HepG2 (cell line): ENCODE data around the gene SMDT1. TPM values are rescaled to one million over a fixed set of nuclear protein-coding genes. Genes with fewer than 3 reads are reported as not detected.

Source experiments
- BRCA1 ChIP-seq: sonication (generic); formaldehyde crosslinking; IDR thresholded peaks from 2 replicates; pipeline ENCODE4 v1.4.0; 2020; ENCODE audit warnings: missing genetic modification reagents
- BRD4 ChIP-seq: sonication (generic); formaldehyde crosslinking; IDR thresholded peaks from 2 replicates; pipeline ENCODE4 v1.4.0; 2020; ENCODE audit warnings: missing genetic modification reagents
- BRF2 ChIP-seq: sonication (generic); formaldehyde crosslinking; IDR thresholded peaks from 2 replicates; pipeline ENCODE4 v1.8.1; 2022; ENCODE audit warnings: mild to moderate bottlenecking, missing genetic modification reagents
- EEA1 ChIP-seq: sonication (generic); formaldehyde crosslinking; IDR thresholded peaks from 2 replicates; pipeline ENCODE4 v1.5.1; 2020; ENCODE audit warnings: mild to moderate bottlenecking, missing genetic modification reagents, borderline replicate concordance
- ETV6 ChIP-seq: sonication (generic); formaldehyde crosslinking; conservative IDR thresholded peaks from 2 replicates; pipeline ENCODE4 v1.4.0; 2020; ENCODE audit warnings: missing genetic modification reagents
- GABPB1 ChIP-seq: IDR thresholded peaks from 2 replicates; pipeline ENCODE4 v1.6.1; 2016; ENCODE audit warnings: mild to moderate bottlenecking, missing genetic modification reagents, moderate library complexity, missing compliant biosample characterization
- HMGXB4 ChIP-seq, 2 experiments: sonication (generic) in 1 of 2; formaldehyde crosslinking in 1 of 2; IDR thresholded peaks; 2 replicates each; pipeline versions ENCODE4 v1.4.0 to v1.6.1; 2018 to 2020; ENCODE audit warnings: missing genetic modification reagents in 2 of 2, borderline replicate concordance in 1 of 2, low read depth in 1 of 2, mild to moderate bottlenecking in 1 of 2, missing biosample characterization in 1 of 2
- IKZF5 ChIP-seq: IDR thresholded peaks from 2 replicates; pipeline ENCODE4 v1.6.1; 2018; ENCODE audit warnings: missing genetic modification reagents, mild to moderate bottlenecking, missing compliant biosample characterization
- NFE2 ChIP-seq: sonication (generic); formaldehyde crosslinking; IDR thresholded peaks from 2 replicates; pipeline ENCODE4 v1.4.0; 2020; ENCODE audit warnings: missing genetic modification reagents
- REST ChIP-seq, 2 experiments: IDR thresholded peaks; 2 replicates each; pipeline ENCODE4 v1.6.1; 2011 to 2012; ENCODE audit warnings: low read length in 2 of 2, borderline replicate concordance in 1 of 2, low read depth in 1 of 2, mild to moderate bottlenecking in 1 of 2, moderate library complexity in 1 of 2
- SAFB2 ChIP-seq: sonication (generic); formaldehyde crosslinking; IDR thresholded peaks from 2 replicates; pipeline ENCODE4 v1.5.1; 2020; ENCODE audit warnings: missing genetic modification reagents, low read depth, mild to moderate bottlenecking, borderline replicate concordance
- SALL1 ChIP-seq: sonication (generic); formaldehyde crosslinking; IDR thresholded peaks from 2 replicates; pipeline ENCODE4 v1.8.0; 2022; ENCODE audit warnings: mild to moderate bottlenecking, missing genetic modification reagents
- TEAD3 ChIP-seq: optimal IDR thresholded peaks from 2 replicates; pipeline ENCODE3; 2016; ENCODE audit warnings: borderline replicate concordance
- THAP11 ChIP-seq: IDR thresholded peaks from 2 replicates; pipeline ENCODE4 v1.6.1; 2016; ENCODE audit warnings: missing biosample characterization, missing genetic modification reagents
- TP53 ChIP-seq: sonication (generic); formaldehyde crosslinking; conservative IDR thresholded peaks from 2 replicates; pipeline ENCODE4 v1.4.0; 2020; ENCODE audit warnings: missing genetic modification reagents
- ZC3H4 ChIP-seq: sonication (generic); formaldehyde crosslinking; IDR thresholded peaks from 2 replicates; pipeline ENCODE4 v1.4.0; 2020; ENCODE audit warnings: missing genetic modification reagents, borderline replicate concordance
- ZFP36 ChIP-seq: fragments of 150-350 bp; IDR thresholded peaks from 2 replicates; pipeline ENCODE4 v1.6.1; 2018; ENCODE audit warnings: borderline replicate concordance, low read length, low read depth; ENCODE audit not compliant: partially characterized antibody
- ZFP37 ChIP-seq: sonication (generic); formaldehyde crosslinking; IDR thresholded peaks from 2 replicates; pipeline ENCODE4 v1.4.0; 2020; ENCODE audit warnings: missing genetic modification reagents, borderline replicate concordance
- ZNF382 ChIP-seq: sonication (generic); formaldehyde crosslinking; IDR thresholded peaks from 2 replicates; pipeline ENCODE4 v1.5.0; 2020; ENCODE audit warnings: missing genetic modification reagents, mild to moderate bottlenecking, borderline replicate concordance
- ZSCAN21 ChIP-seq: sonication (generic); formaldehyde crosslinking; IDR thresholded peaks from 2 replicates; pipeline ENCODE4 v1.8.0; 2022; ENCODE audit warnings: mild to moderate bottlenecking, missing genetic modification reagents, moderate library complexity, borderline replicate concordance
- polyA plus RNA-seq, 8 experiments: library from polyadenylated mRNA; depleted of rRNA in 3 of 8; stranded (reverse) in 7 of 8; unstranded in 1 of 8; fragments of >200 nt; fragmentation: Illumina TruSeq in 4 of 8; extraction: Trizol in 4 of 8; gene quantifications; 2 replicates each; pipeline versions ENCODE4 v1.2.1 to v1.2.3, GENCODE V29; 2011 to 2016; ENCODE audit warnings: low read depth in 4 of 8, missing spikeins in 1 of 8, mixed read lengths in 1 of 8; ENCODE audit not compliant: insufficient read depth in 1 of 8
- total RNA-seq, 5 experiments: library from RNA; depleted of rRNA; stranded (reverse); fragments of >200 nt; fragmentation: Illumina TruSeq; extraction: Trizol; gene quantifications; 2 replicates each; pipeline ENCODE4 v1.2.3, GENCODE V29; 2016; ENCODE audit warnings: low read depth in 1 of 5

Gene SMDT1
- total and polyA plus RNA-seq, 2 of the 13 experiments (the other 11 are each of a cell fraction or from before 2014, with no cell fraction given) = 8.3 to 26.6 TPM

GRCh38 chr22:42079319-42080251 is at the start of gene SMDT1 (continued):
- TF ChIP-seq BRF2 (CRISPR knock-in tag) = peak; percentile 69
- 0 out of 2 replicates have a peak, but pooled peaks have one; percentile 54 for TF ChIP-seq SAFB2 (CRISPR knock-in tag)
- 0 out of 2 replicates have a peak, but pooled peaks have one; percentile 31 for TF ChIP-seq ZFP37
- no peak for TF ChIP-seq TEAD3
- no peak for TF ChIP-seq NFE2 (CRISPR knock-in tag)
- TF ChIP-seq HMGXB4 (CRISPR knock-in tag; IDR thresholded peaks at IDR 0.05; ENCODE audit: borderline replicate concordance in 1 of 2, low read depth in 1 of 2) = peak; percentile 58 to 60; a peak in 2 of 4 replicates
- 0 out of 2 replicates have a peak, but pooled peaks have one; percentile 79 for TF ChIP-seq IKZF5 (CRISPR knock-in tag)
- TF ChIP-seq BRCA1 (CRISPR knock-in tag) = peak; percentile 64; the same call in 1 of the 2 replicates
- TF ChIP-seq GABPB1 (CRISPR knock-in tag) = peak; percentile 84
- TF ChIP-seq REST (IDR thresholded peaks at IDR 0.05; ENCODE audit: borderline replicate concordance in 1 of 2, low read depth in 1 of 2, low read length in 2 of 2) = no peak
- TF ChIP-seq ZFP36 = no peak
- peak; percentile 68; the same call in 1 of the 2 replicates for TF ChIP-seq ZSCAN21 (CRISPR knock-in tag)
- peak; percentile 84 for TF ChIP-seq THAP11 (CRISPR knock-in tag)
- TF ChIP-seq ZNF382 (CRISPR knock-in tag) = no peak
- TF ChIP-seq ETV6 = peak; percentile 28; the same call in 1 of the 2 replicates
- TF ChIP-seq BRD4 (CRISPR knock-in tag) = peak; percentile 85
- no peak for TF ChIP-seq ZC3H4 (CRISPR knock-in tag)
- peak; percentile 77 for TF ChIP-seq SALL1 (CRISPR knock-in tag)
- TF ChIP-seq EEA1 (CRISPR knock-in tag) = peak; percentile 60
- peak; percentile 70; the same call in 1 of the 2 replicates for TF ChIP-seq TP53 (CRISPR knock-in tag)
